Stimulated activated CD8-positive, alpha-beta memory T cell treated with anti-CD3 and anti-CD28 coated beads, Interleukin-7, amount 100 ng/mL, for 48 hours (primary cell): ENCODE measurements around the gene ASB3.
"Not testable (repeated sequence)": the region's sequence is repeated elsewhere in the genome, so short reads cannot be mapped to it uniquely, and the experiment has no call there.

Source experiments
- DNase-seq, 2 donors: peaks; one replicate each; pipeline ENCODE4 v3.0.0-alpha.2; 2020; ENCODE audit warnings: low read depth in 1 of 2; ENCODE audit errors: extremely low read depth in 1 of 2

The ASB3 gene

GRCh38 chr2:53740170-53740569 lies 46.6 kb downstream of the ASB3 start:
- DNase-seq: no peak

- no peak for DNase-seq
These were observed 47.7 kb downstream of the ASB3 start for GRCh38 chr2:53739032-53739431.

GRCh38 chr2:53737091-53737490 lies 49.7 kb downstream of the ASB3 start:
- DNase-seq: no peak

- no peak for DNase-seq
These were observed 57.5 kb downstream of the ASB3 start for GRCh38 chr2:53729143-53729762.

- DNase-seq: no peak
These were observed 58.8 kb downstream of the ASB3 start for GRCh38 chr2:53727921-53728320.

GRCh38 chr2:53725662-53726061 lies 61.1 kb downstream of the ASB3 start:
- no peak for DNase-seq

- DNase-seq: no peak
These were observed 62.2 kb downstream of the ASB3 start for GRCh38 chr2:53724536-53724935.

GRCh38 chr2:53720944-53721343 lies 65.8 kb downstream of the ASB3 start:
- DNase-seq: not testable (repeated sequence)

- no peak for DNase-seq
These were observed 71.2 kb downstream of the ASB3 start for GRCh38 chr2:53715568-53715967.

GRCh38 chr2:53711271-53711780 lies 75.4 kb downstream of the ASB3 start:
- DNase-seq: no peak

GRCh38 chr2:53708988-53709387 lies 77.8 kb downstream of the ASB3 start:
- DNase-seq: no peak

GRCh38 chr2:53701221-53701620 lies 85.5 kb downstream of the ASB3 start:
- no peak for DNase-seq

GRCh38 chr2:53697686-53698085 lies 89.1 kb downstream of the ASB3 start:
- no peak for DNase-seq

GRCh38 chr2:53697092-53697491 lies 89.7 kb downstream of the ASB3 start:
- no peak for DNase-seq

GRCh38 chr2:53695575-53695974 lies 91.2 kb downstream of the ASB3 start:
- DNase-seq: no peak

GRCh38 chr2:53694096-53694771 lies 92.5 kb downstream of the ASB3 start:
- no peak for DNase-seq

GRCh38 chr2:53690876-53691275 lies 95.9 kb downstream of the ASB3 start:
- no peak for DNase-seq

- no peak for DNase-seq
These were observed 113.8 kb downstream of the ASB3 start for GRCh38 chr2:53672881-53673522.

GRCh38 chr2:53670331-53670730 lies 116.4 kb downstream of the ASB3 start:
- no peak for DNase-seq

- no peak for DNase-seq
These were observed 118.1 kb downstream of the ASB3 start for GRCh38 chr2:53668624-53669026.

GRCh38 chr2:53667130-53667529 lies 119.6 kb downstream of the ASB3 start:
- DNase-seq: not testable (repeated sequence)

- DNase-seq: no peak
These were observed 125.9 kb downstream of the ASB3 start for GRCh38 chr2:53660886-53661285.
